GM21447 (cell line): Measurements from ENCODE around the gene OCIAD2.
"Not testable (repeated sequence)": the region's sequence is repeated elsewhere in the genome, so short reads cannot be mapped to it uniquely, and the experiment has no call there.

ENCODE experiments used
- ATAC-seq: cut with Tn5 transposase; IDR thresholded peaks from one replicate; pipeline ENCODE4 v1.9.1; 2021; ENCODE audit not compliant: unreplicated experiment

The OCIAD2 gene

DNA sequence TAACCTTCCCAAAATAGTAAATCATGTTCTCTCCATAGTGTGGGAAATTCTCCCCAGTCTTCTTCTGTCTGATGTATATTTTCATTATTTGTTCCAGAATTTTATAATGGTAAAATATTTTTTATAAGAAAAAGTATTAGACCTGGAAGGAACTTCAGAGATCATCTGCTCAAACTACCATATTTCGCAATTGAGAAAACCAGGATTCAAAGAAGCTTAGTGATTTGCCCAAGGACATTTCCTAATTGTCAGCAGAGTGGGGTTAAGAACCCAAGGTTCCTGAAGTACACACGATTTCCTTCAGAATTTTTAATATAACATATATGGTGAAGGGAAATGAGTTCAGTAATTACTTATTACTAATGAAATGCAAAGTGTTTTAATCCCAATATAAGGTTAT, 51.6 kb downstream of the OCIAD2 start:
- no peak for ATAC-seq

DNA sequence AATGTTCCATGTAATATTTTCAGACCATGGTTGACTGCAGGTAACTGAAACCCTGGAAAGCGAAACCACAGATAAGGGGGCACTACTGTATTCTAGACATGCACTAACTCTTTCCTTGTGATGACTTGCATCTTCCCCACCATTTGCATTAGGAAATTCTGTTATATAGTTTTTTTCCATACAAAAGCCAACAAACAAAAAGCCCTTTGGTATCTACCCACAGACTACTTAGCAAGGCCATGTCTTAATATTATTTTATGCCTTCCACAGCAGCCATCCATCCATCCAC, 52.2 kb downstream of the OCIAD2 start:
- ATAC-seq = no peak

- ATAC-seq = no peak
These were observed 52.8 kb downstream of the OCIAD2 start for GRCh38 chr4:48853604-48854394.

DNA sequence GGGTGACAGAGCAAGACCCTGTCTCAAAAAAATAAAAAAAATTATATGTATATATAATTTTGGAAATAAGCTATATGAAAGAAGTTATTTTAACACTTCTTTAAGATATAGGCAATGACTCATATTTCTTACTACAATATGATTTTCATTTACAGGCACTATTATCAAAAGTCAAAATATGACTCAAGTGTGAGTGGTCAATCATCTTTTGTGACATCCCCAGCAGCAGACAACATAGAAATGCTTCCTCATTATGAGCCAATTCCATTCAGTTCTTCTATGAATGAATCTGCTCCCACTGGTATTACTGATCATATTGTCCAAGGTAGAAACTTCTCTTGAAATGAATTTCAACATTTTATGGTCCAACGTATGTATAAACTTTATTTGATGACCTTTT, 54.9 kb downstream of the OCIAD2 start:
- ATAC-seq = no peak

DNA sequence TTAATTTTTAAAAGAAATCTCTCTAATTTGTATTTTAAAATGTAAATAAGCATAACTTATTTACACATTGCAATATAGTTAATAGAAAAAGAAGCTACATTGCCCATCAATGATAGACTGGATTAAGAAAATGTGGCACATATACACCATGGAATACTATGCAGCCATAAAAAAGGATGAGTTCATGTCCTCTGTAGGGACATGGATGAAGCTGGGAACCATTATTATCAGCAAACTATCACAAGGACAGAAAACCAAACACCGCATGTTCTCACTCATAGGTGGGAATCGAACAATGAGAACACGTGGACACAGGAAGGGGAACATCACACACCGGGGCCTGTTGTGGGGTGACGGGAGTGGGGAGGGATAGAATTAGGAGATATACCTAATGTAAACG, 57.8 kb downstream of the OCIAD2 start:
- not testable (repeated sequence) for ATAC-seq

GRCh38 chr4:48844843-48845242, 61.7 kb downstream of the OCIAD2 start:
- no peak for ATAC-seq

- no peak for ATAC-seq
These were observed 65.3 kb downstream of the OCIAD2 start for GRCh38 chr4:48841045-48841827.

GRCh38 chr4:48836658-48837057, 69.9 kb downstream of the OCIAD2 start:
- no peak for ATAC-seq
